HepG2 (cell line): Measurements from ENCODE around the gene UBXN6. TPM values are rescaled to one million over a fixed set of nuclear protein-coding genes. Genes with fewer than 3 reads are reported as not detected.

Source experiments
- ATAC-seq: fragments of 200-7000 bp; cut with Tn5 transposase; 3 replicates; pipeline ENCODE4 v1.9.1; 2020; ENCODE audit warnings: mild to moderate bottlenecking, moderate library complexity
- BruUV-seq: library from RNA; stranded (reverse); fragments of 400-500 nt; replicated peaks from 2 replicates; lab custom pipeline; 2021; lab: Mats Ljungman, UMichigan
- CTCF ChIA-PET: fragments of 300-600 bp; formaldehyde crosslinking; extraction: SDS; loops from one replicate; lab custom pipeline; 2021; ENCODE audit warnings: low total read pairs, inconsistent platforms, low intra/inter-chr PET ratio; lab: Yijun Ruan, JAX
- POLR2A ChIA-PET: fragments of 350-600 bp; sonication (Branson Sonifier 250); formaldehyde crosslinking; loops from one replicate; lab custom pipeline; 2020; ENCODE audit warnings: antibody characterized with exemption, inconsistent platforms; lab: Yijun Ruan, JAX
- DNase-seq: peaks from one replicate; pipeline ENCODE4 v3.0.0-alpha.2; 2015; ENCODE audit warnings: low spot score
- FAIRE-seq: peaks from 3 replicates; lab custom pipeline; 2011; peaks lifted over from hg19 to GRCh38; lab: Jason Lieb, UNC
- H2AFZ ChIP-seq: one replicate; pipeline ENCODE4 v1.6.1; 2011; ENCODE audit warnings: low read length, inconsistent platforms
- H3K27ac ChIP-seq: fragments of 300-600 bp; 3 replicates; pipeline ENCODE4 v1.8.0; 2011; ENCODE audit warnings: mixed run types, mild to moderate bottlenecking, mixed read lengths, low read length, inconsistent platforms; ENCODE audit not compliant: insufficient read depth; ENCODE audit errors: extremely low read length
- H3K27me3 ChIP-seq, 2 experiments: fragments of 200-600 bp in 1 of 2; 2 replicates in 1 of 2; 3 replicates in 1 of 2; pipeline versions ENCODE4 v1.6.0 to v1.8.0; 2011; ENCODE audit warnings: low read length in 2 of 2, mild to moderate bottlenecking in 2 of 2, moderate library complexity in 2 of 2, inconsistent platforms in 1 of 2; ENCODE audit not compliant: insufficient read depth in 2 of 2, control insufficient read depth in 1 of 2
- H3K36me3 ChIP-seq, 2 experiments: fragments of 200-600 bp in 1 of 2; replicated peaks in 1 of 2; 2 replicates in 1 of 2; 3 replicates in 1 of 2; pipeline versions ENCODE4 v1.5.1 to v1.8.0; 2011; ENCODE audit warnings: low read length in 2 of 2, inconsistent platforms in 1 of 2; ENCODE audit not compliant: insufficient read depth in 2 of 2, control insufficient read depth in 1 of 2
- H3K4me1 ChIP-seq: 2 replicates; pipeline ENCODE4 v1.5.1; 2012; ENCODE audit warnings: low read length, inconsistent platforms; ENCODE audit not compliant: insufficient read depth
- H3K4me2 ChIP-seq: 2 replicates; pipeline ENCODE4 v1.6.0; 2011; ENCODE audit warnings: low read depth, low read length, inconsistent platforms
- H3K4me3 ChIP-seq, 3 experiments: fragments of 200-600 bp in 1 of 3; sonication (generic), shearing (Covaris generic) in 1 of 3; replicated peaks in 1 of 3; 2 replicates each; pipeline ENCODE4 v1.5.1; 2011 to 2016; ENCODE audit warnings: low read length in 3 of 3, inconsistent platforms in 2 of 3, low read depth in 2 of 3, mild to moderate bottlenecking in 2 of 3, control low read depth in 1 of 3, mixed read lengths in 1 of 3; ENCODE audit not compliant: insufficient read depth in 1 of 3
- H3K79me2 ChIP-seq: one replicate; pipeline ENCODE4 v1.6.1; 2011; ENCODE audit warnings: low read length, inconsistent platforms; ENCODE audit not compliant: insufficient read depth
- H3K9ac ChIP-seq: 2 replicates; pipeline ENCODE4 v1.6.0; 2011; ENCODE audit warnings: mild to moderate bottlenecking, low read depth, low read length, inconsistent platforms; ENCODE audit not compliant: insufficient read depth
- H3K9me3 ChIP-seq: 2 replicates; pipeline ENCODE4 v1.5.1; 2012; ENCODE audit warnings: mild to moderate bottlenecking, low read length
- H4K20me1 ChIP-seq: 2 replicates; pipeline ENCODE4 v1.6.0; 2011; ENCODE audit warnings: inconsistent platforms, mild to moderate bottlenecking, low read length, moderate library complexity; ENCODE audit not compliant: insufficient read depth
- AGO2 ChIP-seq: fragments of 200-400 bp; formaldehyde crosslinking; optimal IDR thresholded peaks from 2 replicates; pipeline ENCODE3; 2017; ENCODE audit warnings: mild to moderate bottlenecking, low read depth, low read length, moderate library complexity
- BATF2 ChIP-seq: sonication (generic); formaldehyde crosslinking; IDR thresholded peaks from 2 replicates; pipeline ENCODE4 v1.8.0; 2022; ENCODE audit warnings: mild to moderate bottlenecking, missing genetic modification reagents, moderate library complexity
- DNMT3B ChIP-seq: conservative IDR thresholded peaks from 2 replicates; pipeline ENCODE4 v1.6.1; 2016; ENCODE audit warnings: missing biosample characterization, control low read depth
- FOXK2 ChIP-seq: fragments of 450-650 bp; IDR thresholded peaks from 2 replicates; pipeline ENCODE4 v1.6.1; 2016
- RARG ChIP-seq: sonication (generic); formaldehyde crosslinking; IDR thresholded peaks from 2 replicates; pipeline ENCODE4 v1.4.0; 2020; ENCODE audit warnings: low read depth, mild to moderate bottlenecking, missing genetic modification reagents
- TCF12 ChIP-seq, 2 experiments: fragments of 450-650 bp in 1 of 2; sonication (generic) in 1 of 2; formaldehyde crosslinking in 1 of 2; IDR thresholded peaks; 2 replicates each; pipeline versions ENCODE4 v1.6.1 to v1.8.0; 2017 to 2022; ENCODE audit warnings: antibody characterized with exemption in 1 of 2, mild to moderate bottlenecking in 1 of 2, missing genetic modification reagents in 1 of 2, moderate library complexity in 1 of 2
- TSC22D2 ChIP-seq: sonication (generic); formaldehyde crosslinking; IDR thresholded peaks from 2 replicates; pipeline ENCODE4 v1.5.1; 2020; ENCODE audit warnings: missing genetic modification reagents, mild to moderate bottlenecking, borderline replicate concordance
- ZFP91 ChIP-seq: sonication (generic); formaldehyde crosslinking; IDR thresholded peaks from 2 replicates; pipeline ENCODE4 v1.9.0; 2022; ENCODE audit warnings: missing genetic modification reagents, mild to moderate bottlenecking, borderline replicate concordance
- ZNF121 ChIP-seq: sonication (generic); formaldehyde crosslinking; IDR thresholded peaks from 2 replicates; pipeline ENCODE4 v1.5.0; 2020; ENCODE audit warnings: mild to moderate bottlenecking, missing genetic modification reagents
- ZNF180 ChIP-seq: sonication (generic); formaldehyde crosslinking; IDR thresholded peaks from 2 replicates; pipeline ENCODE4 v1.4.0; 2020; ENCODE audit warnings: low read depth, missing genetic modification reagents, borderline replicate concordance
- ZNF589 ChIP-seq: sonication (generic); formaldehyde crosslinking; conservative IDR thresholded peaks from 2 replicates; pipeline ENCODE4 v1.8.0; 2022; ENCODE audit warnings: mild to moderate bottlenecking, moderate library complexity, missing genetic modification reagents
- WGBS: methylation state at CpG from one replicate; pipeline ENCODE4 v1.1.6; 2017; ENCODE audit warnings: low lambda C conversion rate; 5-methylcytosine and 5-hydroxymethylcytosine counted together
- in situ Hi-C: cut with HindIII; loops from 2 replicates; pipeline ENCODE4 v1.10.0; 2017; ENCODE audit warnings: low pct_unique_long_range_greater_than_20kb; ENCODE audit not compliant: extremely low pct_ligation_motif_present
- intact Hi-C: fragments of 100-400 bp; cut with micrococcal nuclease; formaldehyde crosslinking; loops from one replicate; pipeline ENCODE4 v1.10.0; 2022; ENCODE audit not compliant: unreplicated experiment
- polyA plus RNA-seq, 8 experiments: library from polyadenylated mRNA; depleted of rRNA in 3 of 8; stranded (reverse) in 7 of 8; unstranded in 1 of 8; fragments of >200 nt; fragmentation: Illumina TruSeq in 4 of 8; extraction: Trizol in 4 of 8; gene quantifications; 2 replicates each; pipeline versions ENCODE4 v1.2.1 to v1.2.3, GENCODE V29; 2011 to 2016; ENCODE audit warnings: low read depth in 4 of 8, missing spikeins in 1 of 8, mixed read lengths in 1 of 8; ENCODE audit not compliant: insufficient read depth in 1 of 8
- total RNA-seq, 5 experiments: library from RNA; depleted of rRNA; stranded (reverse); fragments of >200 nt; fragmentation: Illumina TruSeq; extraction: Trizol; gene quantifications; 2 replicates each; pipeline ENCODE4 v1.2.3, GENCODE V29; 2016; ENCODE audit warnings: low read depth in 1 of 5

Gene UBXN6
- total and polyA plus RNA-seq, 2 of the 13 experiments (the other 11 are each of a cell fraction or from before 2014, with no cell fraction given), result 34.9 to 35.5 TPM

GRCh38 chr19:4499855-4500254 is 42.3 kb upstream of the UBXN6 start:
- Histone ChIP-seq H3K27ac (no peak overlapping the region), H3K4me2 (no peak overlapping the region), H3K9me3 (no peaks in the 10 kb centered on the region), H3K36me3 (peaks cover 17 to 44% of the 10 kb centered on the region in 2 experiments; a peak in 4 of 5 replicates), H3K27me3 (no peaks in the 10 kb centered on the region), H3K4me3 (no peak overlapping the region), H3K9ac (no peak overlapping the region), H2AFZ (no peak overlapping the region), H3K4me1 (no peaks in the 10 kb centered on the region), H4K20me1 (no peaks in the 10 kb centered on the region), H3K79me2 (no peaks in the 10 kb centered on the region)
- FAIRE-seq, result no peak
- TF ChIP-seq ZNF589 (CRISPR knock-in tag) (no peak), AGO2 (peak; percentile 28)
- CTCF ChIA-PET, result no interaction called here
- POLR2A ChIA-PET, result no interaction called here
- BruUV-seq, result no TSS peak
- DNase-seq, result no peak
- in situ Hi-C loops (no loop called here), intact Hi-C loops (no loop called here)
- ATAC-seq, result no peak
- 98% methylated on average over 14 of the region's 15 CpGs for WGBS

GRCh38 chr19:4499318-4499717 is 41.7 kb upstream of the UBXN6 start:
- no peak overlapping the region for H3K27ac ChIP-seq
- no peaks in the 10 kb centered on the region for H4K20me1 ChIP-seq
- TF ChIP-seq RARG (CRISPR knock-in tag) (no peak), DNMT3B (CRISPR knock-in tag) (no peak), ZNF180 (CRISPR knock-in tag) (no peak), ZFP91 (CRISPR knock-in tag) (no peak), TCF12 (IDR thresholded peaks at IDR 0.05) (no peak), TCF12 (CRISPR knock-in tag; IDR thresholded peaks at IDR 0.05) (no peak), BATF2 (CRISPR knock-in tag) (no peak), FOXK2 (no peak), TSC22D2 (no peak), ZNF121 (CRISPR knock-in tag) (no peak)
- H3K9ac ChIP-seq, result no peak overlapping the region
- H3K36me3 ChIP-seq, result peaks cover 17 to 47% of the 10 kb centered on the region in 2 experiments; a peak in 4 of 5 replicates
- no peaks in the 10 kb centered on the region for H3K27me3 ChIP-seq
- H3K4me2 ChIP-seq, result no peak overlapping the region
- FAIRE-seq, result no peak
- H3K79me2 ChIP-seq, result no peaks in the 10 kb centered on the region
- no peak for ATAC-seq
- H3K4me3 ChIP-seq, result no peak overlapping the region
- in situ Hi-C loops, result no loop called here
- CTCF ChIA-PET, result no interaction called here
- WGBS, result 98% methylated on average over 23 of the region's 23 CpGs
- POLR2A ChIA-PET, result interaction anchor here (1.4 kb wide), 1 partner anchor 19 kb away, joined by 3 read pairs; the partner anchor contains the start of gene PLIN4
- no peak overlapping the region for H2AFZ ChIP-seq
- no peaks in the 10 kb centered on the region for H3K9me3 ChIP-seq
- no TSS peak for BruUV-seq
- intact Hi-C loops, result no loop called here
- H3K4me1 ChIP-seq, result no peaks in the 10 kb centered on the region
- no peak for DNase-seq
